Esophagus muscularis mucosa (tissue), 4 donors: Measurements from ENCODE around the gene ING2. TPM values are rescaled to one million over a fixed set of nuclear protein-coding genes. Genes with fewer than 3 reads are reported as not detected.

ENCODE experiments used
- DNase-seq: peaks from one replicate; pipeline ENCODE4 v3.0.0-alpha.2; 2017; ENCODE audit errors: extremely low spot score
- H3K27ac ChIP-seq, 4 donors: fragments of 200-600 bp; sonication (generic); replicated peaks in 1 of 4; 1 replicate in 3 of 4; 2 replicates in 1 of 4; pipeline ENCODE4 v1.5.1; 2016 to 2019; ENCODE audit warnings: mild to moderate bottlenecking in 1 of 4
- H3K27me3 ChIP-seq, 4 donors: fragments of 200-600 bp; sonication (generic); one replicate each; pipeline versions ENCODE4 v1.5.1 to v1.6.0; 2016 to 2019
- H3K36me3 ChIP-seq, 4 donors: fragments of 200-600 bp; sonication (generic); one replicate each; pipeline ENCODE4 v1.5.1; 2016 to 2019
- H3K4me1 ChIP-seq, 4 donors: fragments of 200-600 bp; sonication (generic); one replicate each; pipeline ENCODE4 v1.5.1; 2016 to 2019
- H3K4me3 ChIP-seq, 4 donors: fragments of 200-600 bp; sonication (generic); 1 replicate in 2 of 4; 2 replicates in 2 of 4; pipeline ENCODE4 v1.5.1; 2016 to 2019; ENCODE audit warnings: mild to moderate bottlenecking in 4 of 4, moderate library complexity in 1 of 4
- H3K9me3 ChIP-seq, 4 donors: fragments of 200-600 bp; sonication (generic); 1 replicate in 3 of 4; 2 replicates in 1 of 4; pipeline ENCODE4 v1.5.1; 2016 to 2019
- EP300 ChIP-seq: sonication (generic); formaldehyde crosslinking; IDR thresholded peaks from one replicate; pipeline ENCODE4 v1.6.1; 2017; ENCODE audit warnings: antibody characterized with exemption
- POLR2A ChIP-seq: fragments of 450-650 bp; IDR thresholded peaks from one replicate; pipeline ENCODE4 v1.6.1; 2017; ENCODE audit warnings: antibody characterized with exemption, moderate library complexity, mild to moderate bottlenecking, low read depth
- POLR2AphosphoS5 ChIP-seq, 2 donors: sonication (generic); formaldehyde crosslinking; IDR thresholded peaks; one replicate each; pipeline ENCODE4 v1.6.1; 2017; ENCODE audit warnings: antibody characterized with exemption in 2 of 2
- WGBS: methylation state at CpG from one replicate; pipeline ENCODE4 v1.1.5; 2018; 5-methylcytosine and 5-hydroxymethylcytosine counted together
- intact Hi-C: fragments of 100-400 bp; cut with DNase I; formaldehyde crosslinking; loops from one replicate; pipeline ENCODE4 v1.15.1; 2023
- total RNA-seq, 4 donors: library from RNA; depleted of rRNA; stranded (reverse); fragments of >200 nt; gene quantifications; one replicate each; pipeline versions ENCODE4 v1.1.0 to v1.2.1, GENCODE V29; 2016
- TF ChIP-seq, protein P1 (sequence below), 3 experiments: fragments of 200-600 bp in 2 of 3; fragments of 450-650 bp in 1 of 3; sonication (generic) in 2 of 3; IDR thresholded peaks; one replicate each; pipeline ENCODE4 v1.5.1; 2017 to 2019; ENCODE audit warnings: antibody characterized with exemption in 3 of 3, mild to moderate bottlenecking in 2 of 3, moderate library complexity in 1 of 3

Gene ING2
- total RNA-seq, 4 donors from 2014 or later = 26.2 to 42.8 (median 38.6) TPM

DNA sequence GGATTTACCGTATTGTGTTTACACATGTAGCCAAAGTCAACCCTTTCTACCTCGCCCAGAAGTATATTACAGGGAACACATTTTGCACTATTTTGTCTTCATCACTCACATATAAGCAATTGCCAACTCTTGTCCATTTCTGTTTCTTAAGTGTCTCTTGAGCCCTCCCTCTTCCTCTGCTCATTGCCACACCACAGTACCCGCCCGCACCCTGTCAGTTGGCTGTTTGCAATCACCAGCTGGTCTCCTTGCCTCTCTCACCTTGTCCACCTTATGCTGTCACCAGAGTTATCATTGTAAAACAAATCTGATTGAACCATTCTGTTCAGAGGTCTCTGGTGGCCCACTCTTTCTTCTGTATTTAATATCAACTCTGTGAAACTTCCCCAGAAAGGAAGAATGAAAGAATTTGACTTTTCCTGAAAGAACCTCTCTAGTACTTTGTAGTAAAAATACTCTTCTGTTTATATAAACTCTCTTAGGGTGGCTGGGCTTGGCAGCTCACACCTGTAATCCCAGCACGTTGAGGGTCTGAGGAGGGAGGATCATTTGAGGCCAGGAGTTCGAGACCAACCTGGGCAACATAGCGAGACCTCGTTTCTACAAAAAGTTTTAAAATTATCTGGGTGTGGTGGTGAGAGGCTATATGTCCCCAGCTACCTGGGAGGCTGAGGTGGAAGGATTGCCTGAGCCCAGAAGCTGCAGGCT, 50.2 kb downstream of the ING2 start:
- DNase-seq = no peak
- H3K27ac ChIP-seq = no peak overlapping the region

DNA sequence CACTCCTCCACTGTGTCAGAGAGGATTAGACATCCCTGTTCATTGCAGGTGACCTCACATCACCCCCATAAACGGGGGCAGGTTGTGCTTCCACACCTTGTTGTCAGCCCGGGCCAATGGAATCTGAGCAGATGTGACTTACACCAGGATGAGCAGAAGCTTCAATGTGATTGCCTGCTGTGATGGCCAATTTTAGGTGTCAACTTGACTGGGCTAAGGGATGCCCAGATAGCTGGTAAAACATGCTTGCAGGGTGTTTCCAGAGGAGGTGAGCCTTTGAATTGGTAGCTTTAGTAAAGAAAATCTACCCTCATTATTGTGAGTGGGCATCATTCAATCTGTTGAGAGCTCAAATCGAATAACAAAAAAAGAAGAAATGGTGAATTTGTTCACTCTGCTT, 52.1 kb downstream of the ING2 start:
- Histone ChIP-seq H3K27me3 (no peaks in the 10 kb centered on the region), H3K27ac (no peak overlapping the region), H3K36me3 (no peaks in the 10 kb centered on the region), H3K4me3 (no peak overlapping the region), H3K4me1 (no peaks in the 10 kb centered on the region), H3K9me3 (no peaks in the 10 kb centered on the region)
- no peak for TF ChIP-seq POLR2A
- no peak for TF ChIP-seq EP300
- TF ChIP-seq POLR2AphosphoS5 (IDR thresholded peaks at IDR 0.05) = no peak
- TF ChIP-seq, protein P1, sequence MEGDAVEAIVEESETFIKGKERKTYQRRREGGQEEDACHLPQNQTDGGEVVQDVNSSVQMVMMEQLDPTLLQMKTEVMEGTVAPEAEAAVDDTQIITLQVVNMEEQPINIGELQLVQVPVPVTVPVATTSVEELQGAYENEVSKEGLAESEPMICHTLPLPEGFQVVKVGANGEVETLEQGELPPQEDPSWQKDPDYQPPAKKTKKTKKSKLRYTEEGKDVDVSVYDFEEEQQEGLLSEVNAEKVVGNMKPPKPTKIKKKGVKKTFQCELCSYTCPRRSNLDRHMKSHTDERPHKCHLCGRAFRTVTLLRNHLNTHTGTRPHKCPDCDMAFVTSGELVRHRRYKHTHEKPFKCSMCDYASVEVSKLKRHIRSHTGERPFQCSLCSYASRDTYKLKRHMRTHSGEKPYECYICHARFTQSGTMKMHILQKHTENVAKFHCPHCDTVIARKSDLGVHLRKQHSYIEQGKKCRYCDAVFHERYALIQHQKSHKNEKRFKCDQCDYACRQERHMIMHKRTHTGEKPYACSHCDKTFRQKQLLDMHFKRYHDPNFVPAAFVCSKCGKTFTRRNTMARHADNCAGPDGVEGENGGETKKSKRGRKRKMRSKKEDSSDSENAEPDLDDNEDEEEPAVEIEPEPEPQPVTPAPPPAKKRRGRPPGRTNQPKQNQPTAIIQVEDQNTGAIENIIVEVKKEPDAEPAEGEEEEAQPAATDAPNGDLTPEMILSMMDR (IDR thresholded peaks at IDR 0.05) = no peak
- no peak for DNase-seq
- WGBS = 75% methylated on average over 3 of the region's 3 CpGs
- intact Hi-C loops = no loop called here

More for the DNA sequence above, 50.2 kb downstream of the ING2 start:
- no peaks in the 10 kb centered on the region for H3K36me3 ChIP-seq
- H3K9me3 ChIP-seq = no peaks in the 10 kb centered on the region
- intact Hi-C loops = no loop called here
- H3K4me3 ChIP-seq = no peak overlapping the region
- TF ChIP-seq, protein P1 (IDR thresholded peaks at IDR 0.05) = no peak
- TF ChIP-seq POLR2AphosphoS5 (IDR thresholded peaks at IDR 0.05) = no peak
- no peak for TF ChIP-seq POLR2A
- no peak for TF ChIP-seq EP300
- H3K4me1 ChIP-seq = no peaks in the 10 kb centered on the region
- 53% methylated on average over 8 of the region's 8 CpGs for WGBS
- H3K27me3 ChIP-seq = no peaks in the 10 kb centered on the region

DNA sequence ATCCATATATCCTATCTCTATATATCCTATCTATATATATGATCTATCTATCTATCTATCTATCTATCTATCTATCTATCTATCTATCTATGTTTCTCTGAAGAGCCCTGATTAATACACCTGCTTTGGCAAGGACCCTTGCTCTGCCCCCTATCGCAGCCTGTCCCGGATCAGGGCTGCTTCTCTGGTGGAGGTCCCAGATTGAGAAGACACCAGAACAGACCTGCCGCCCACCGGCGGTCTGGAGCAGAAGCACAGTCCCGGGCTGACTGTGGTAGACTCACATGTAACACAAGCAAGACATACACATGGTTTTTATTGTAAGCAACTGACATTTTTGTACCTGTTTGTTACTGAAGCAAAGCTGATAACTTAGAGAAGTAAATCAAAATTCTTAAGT, 52.8 kb downstream of the ING2 start:
- Histone ChIP-seq H3K4me1 (no peaks in the 10 kb centered on the region), H3K27me3 (no peaks in the 10 kb centered on the region), H3K27ac (no peak overlapping the region), H3K9me3 (no peaks in the 10 kb centered on the region), H3K36me3 (no peaks in the 10 kb centered on the region), H3K4me3 (no peak overlapping the region)
- intact Hi-C loops = no loop called here
- TF ChIP-seq EP300 = no peak
- TF ChIP-seq POLR2AphosphoS5 (IDR thresholded peaks at IDR 0.05) = no peak
- TF ChIP-seq POLR2A = no peak
- TF ChIP-seq, protein P1 (IDR thresholded peaks at IDR 0.05) = no peak
- WGBS = 88% methylated on average over 6 of the region's 6 CpGs
- no peak for DNase-seq

DNA sequence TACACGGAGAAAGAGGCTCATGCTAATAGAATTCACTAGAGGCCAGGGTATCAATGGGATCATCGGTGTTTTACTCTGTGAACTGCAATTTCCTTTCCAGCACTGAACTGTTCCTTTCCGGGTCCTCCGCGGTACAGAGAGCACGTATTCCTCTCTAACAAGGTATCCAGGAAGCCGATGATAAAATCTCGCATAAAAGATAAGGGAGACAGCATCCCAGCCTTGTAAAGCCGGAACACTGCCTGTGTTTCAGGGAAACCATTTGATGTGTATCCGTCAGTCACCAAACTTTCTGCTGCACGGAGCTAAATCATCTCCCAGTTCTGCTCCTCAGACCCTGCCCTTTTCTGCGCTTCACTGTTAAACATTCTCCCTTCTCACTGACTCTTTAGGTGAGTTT, 54.0 kb downstream of the ING2 start:
- DNase-seq = no peak
- no peak overlapping the region for H3K27ac ChIP-seq
- no peak overlapping the region for H3K4me3 ChIP-seq
- H3K4me1 ChIP-seq = peaks cover 0 to 7% (median 3%) of the 10 kb centered on the region in 4 donors
- TF ChIP-seq, protein P1 (IDR thresholded peaks at IDR 0.05) = no peak
- TF ChIP-seq POLR2AphosphoS5 (IDR thresholded peaks at IDR 0.05) = no peak
- no peak for TF ChIP-seq POLR2A
- no peak for TF ChIP-seq EP300
- H3K27me3 ChIP-seq = no peaks in the 10 kb centered on the region
- WGBS = 78% methylated on average over 12 of the region's 12 CpGs
- H3K9me3 ChIP-seq = no peaks in the 10 kb centered on the region
- no peaks in the 10 kb centered on the region for H3K36me3 ChIP-seq
- intact Hi-C loops = no loop called here

DNA sequence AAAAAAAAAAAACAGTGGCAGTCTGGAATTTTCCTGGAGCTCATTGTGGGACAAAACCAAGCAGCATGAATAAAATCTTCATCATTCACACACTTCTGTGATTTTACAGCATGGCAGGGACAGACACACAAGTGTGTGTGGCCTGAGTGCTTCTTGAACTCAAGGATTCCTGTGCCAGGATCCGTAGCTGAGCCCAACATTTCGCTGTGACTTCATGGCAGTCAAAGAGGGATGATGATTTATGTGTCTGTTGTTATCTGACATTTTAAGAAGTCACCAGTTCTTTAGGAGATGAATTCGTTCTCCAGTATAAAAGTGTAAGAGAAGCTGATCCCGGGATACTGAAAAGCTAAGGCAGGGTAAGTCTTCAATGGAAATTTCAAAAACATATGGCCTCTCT, 57.0 kb downstream of the ING2 start:
- no peak for DNase-seq
- no peaks in the 10 kb centered on the region for H3K36me3 ChIP-seq
- no peaks in the 10 kb centered on the region for H3K9me3 ChIP-seq
- H3K27me3 ChIP-seq = no peaks in the 10 kb centered on the region
- H3K27ac ChIP-seq = no peak overlapping the region
- no peak overlapping the region for H3K4me3 ChIP-seq
- intact Hi-C loops = no loop called here
- TF ChIP-seq, protein P1 (IDR thresholded peaks at IDR 0.05) = no peak
- TF ChIP-seq POLR2A (no peak), EP300 (no peak), POLR2AphosphoS5 (IDR thresholded peaks at IDR 0.05) (no peak)
- WGBS = 73% methylated on average over 4 of the region's 4 CpGs
- peaks cover 0 to 11% (median 4%) of the 10 kb centered on the region in 4 donors for H3K4me1 ChIP-seq
